NCI-H128 (cell line): ENCODE data around the gene C19orf44.
"Not testable (repeated sequence)": the region's sequence is repeated elsewhere in the genome, so short reads cannot be mapped to it uniquely, and the experiment has no call there.

Experiments
- DNase-seq: peaks from one replicate; lab custom pipeline; 2025; ENCODE audit not compliant: unreplicated experiment; lab: John Stamatoyannopoulos, UW

The C19orf44 gene

DNA sequence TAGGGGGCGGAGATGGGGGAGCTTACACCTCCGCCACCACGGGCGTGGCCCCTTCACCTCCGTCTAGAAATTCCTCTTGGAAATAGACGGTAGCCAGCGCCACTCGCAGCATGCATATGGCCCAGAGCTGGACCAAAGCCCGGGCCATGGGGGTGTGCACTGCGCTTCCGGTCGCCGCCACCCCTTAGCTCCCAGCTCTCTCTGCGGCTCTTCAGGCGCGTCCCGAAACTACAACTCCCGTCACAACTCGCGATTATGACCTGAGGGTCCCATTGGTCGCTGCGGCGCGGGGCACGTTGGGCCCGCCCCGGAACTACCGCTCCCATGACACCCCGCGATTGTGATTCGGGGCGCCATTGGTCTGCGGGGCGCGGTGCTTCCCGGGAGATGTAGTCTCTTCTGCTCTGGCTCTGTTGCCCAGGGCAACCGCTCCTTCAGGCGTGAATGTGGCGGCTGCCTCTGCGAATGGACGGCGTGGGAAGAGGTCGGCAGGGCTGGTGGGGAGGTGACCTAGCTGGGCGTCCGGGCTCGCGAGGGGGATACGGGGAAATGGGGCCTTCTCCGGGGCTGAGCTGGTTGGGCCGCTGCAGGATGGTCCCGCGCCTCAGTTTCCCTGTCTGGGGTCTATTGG is at the start of gene C19orf44, which contains the start of gene CALR3:
Gene C19orf44, plus strand, starts transcription at position 413 of the 631 bp plus-strand sequence. CDS start 4,399 bp downstream, outside the sequence.
Gene CALR3, minus strand, starts transcription at position 186 of the 631 bp plus-strand sequence. Its CDS starts 38 bp downstream, at position 148.
- peak; percentile 98 for DNase-seq

DNA sequence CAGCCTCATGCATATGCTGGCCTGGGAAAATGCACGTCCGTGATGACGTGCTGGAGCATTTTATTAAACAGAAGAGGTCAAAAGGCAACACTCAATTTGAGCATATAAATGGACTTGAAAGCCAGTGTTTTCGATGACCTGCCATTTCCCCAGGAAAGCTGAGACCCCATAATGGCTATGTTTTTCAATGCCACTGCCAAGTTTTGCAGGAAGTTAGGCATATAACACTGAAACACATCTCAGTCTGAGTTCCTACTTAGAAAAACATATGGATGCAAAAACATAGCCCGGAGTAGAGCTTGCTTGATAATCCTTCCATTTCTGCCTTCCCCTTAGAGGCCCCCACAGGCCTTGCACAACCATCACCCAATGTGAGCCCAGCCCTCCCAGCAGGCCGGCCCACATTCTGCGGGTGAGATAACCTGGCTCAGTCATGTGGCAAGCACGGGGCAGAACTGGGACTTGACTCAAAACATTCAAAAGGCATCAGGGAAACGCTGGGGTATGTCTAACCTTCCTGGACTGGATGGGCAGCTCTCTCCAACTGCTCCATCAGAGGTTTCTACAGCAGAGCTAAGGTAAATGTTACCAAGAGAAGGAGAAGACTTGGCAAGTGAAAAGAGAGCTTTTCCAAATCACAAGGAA is 49.3 kb upstream of the C19orf44 start:
- DNase-seq = no peak

DNA sequence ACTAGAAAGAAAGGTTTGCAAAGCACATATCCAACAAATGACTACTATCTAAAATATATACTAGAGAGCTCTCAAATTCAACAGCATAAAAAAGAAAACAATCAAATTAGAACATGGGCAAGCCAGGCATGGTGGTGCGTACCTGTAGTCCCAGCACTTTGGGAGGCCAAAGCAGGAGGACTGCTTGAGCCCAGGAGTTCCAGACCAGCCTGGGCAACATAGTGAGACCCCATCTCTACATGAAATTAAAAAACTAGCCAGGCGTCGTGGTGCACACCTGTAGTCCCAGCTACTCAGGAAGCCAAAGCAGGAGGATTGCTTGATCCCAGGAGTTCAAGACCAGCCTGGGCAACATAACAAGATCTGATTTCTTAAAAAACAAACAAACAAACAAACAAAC is 47.3 kb upstream of the C19orf44 start:
- not testable (repeated sequence) for DNase-seq

GRCh38 chr19:16449330-16449961 is 46.7 kb upstream of the C19orf44 start:
- no peak for DNase-seq

DNA sequence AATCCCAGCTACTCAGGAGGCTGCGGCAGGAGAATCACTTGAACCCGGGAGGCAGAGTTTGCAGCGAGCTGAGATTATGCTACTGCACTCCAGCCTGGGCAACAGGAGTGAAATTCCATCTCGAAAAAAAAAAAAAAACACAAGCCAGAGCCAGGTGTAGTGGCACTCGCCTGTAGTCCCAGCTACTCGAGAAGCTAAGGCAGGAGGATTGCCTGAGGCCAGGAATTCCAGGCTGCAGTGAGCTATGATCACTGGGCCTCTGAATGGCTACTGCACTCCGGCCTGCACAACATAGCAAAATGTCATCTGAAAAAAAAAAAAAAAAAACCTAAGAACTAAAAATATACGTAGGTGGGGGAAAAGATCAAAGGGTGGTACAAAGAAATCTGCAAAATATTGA is 43.9 kb upstream of the C19orf44 start:
- DNase-seq = no peak

DNA sequence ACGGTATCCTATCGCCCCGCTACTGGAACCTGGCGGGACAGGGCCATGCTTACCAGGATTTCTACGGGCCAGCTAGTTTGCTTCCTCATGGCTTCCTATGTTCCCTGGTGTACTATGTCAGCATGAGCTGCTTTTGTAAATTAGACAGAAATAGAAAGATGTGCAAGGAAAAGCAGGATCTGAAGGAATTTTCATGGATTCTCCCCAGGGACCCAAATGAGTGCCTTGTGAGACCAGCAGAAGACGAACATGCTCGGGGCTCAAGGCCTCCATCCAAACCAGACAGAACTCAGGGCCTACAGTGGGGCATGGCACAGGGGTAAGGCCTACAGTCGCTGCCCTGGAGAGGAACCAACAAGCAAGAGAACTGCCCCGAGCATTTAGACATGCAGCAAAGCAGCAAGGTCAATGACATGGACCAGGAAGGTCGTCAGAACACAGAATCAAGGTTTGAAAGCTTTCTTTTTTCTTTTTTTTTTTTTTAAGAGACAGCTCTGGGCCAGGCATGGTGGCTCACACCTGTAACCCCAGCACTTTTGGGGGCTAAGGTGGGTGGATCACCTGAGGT is 41.8 kb upstream of the C19orf44 start:
- no peak for DNase-seq

- no peak for DNase-seq
Measured at GRCh38 chr19:16455489-16455888, 40.7 kb upstream of the C19orf44 start.

GRCh38 chr19:16456652-16457194 is 39.5 kb upstream of the C19orf44 start:
- no peak for DNase-seq

DNA sequence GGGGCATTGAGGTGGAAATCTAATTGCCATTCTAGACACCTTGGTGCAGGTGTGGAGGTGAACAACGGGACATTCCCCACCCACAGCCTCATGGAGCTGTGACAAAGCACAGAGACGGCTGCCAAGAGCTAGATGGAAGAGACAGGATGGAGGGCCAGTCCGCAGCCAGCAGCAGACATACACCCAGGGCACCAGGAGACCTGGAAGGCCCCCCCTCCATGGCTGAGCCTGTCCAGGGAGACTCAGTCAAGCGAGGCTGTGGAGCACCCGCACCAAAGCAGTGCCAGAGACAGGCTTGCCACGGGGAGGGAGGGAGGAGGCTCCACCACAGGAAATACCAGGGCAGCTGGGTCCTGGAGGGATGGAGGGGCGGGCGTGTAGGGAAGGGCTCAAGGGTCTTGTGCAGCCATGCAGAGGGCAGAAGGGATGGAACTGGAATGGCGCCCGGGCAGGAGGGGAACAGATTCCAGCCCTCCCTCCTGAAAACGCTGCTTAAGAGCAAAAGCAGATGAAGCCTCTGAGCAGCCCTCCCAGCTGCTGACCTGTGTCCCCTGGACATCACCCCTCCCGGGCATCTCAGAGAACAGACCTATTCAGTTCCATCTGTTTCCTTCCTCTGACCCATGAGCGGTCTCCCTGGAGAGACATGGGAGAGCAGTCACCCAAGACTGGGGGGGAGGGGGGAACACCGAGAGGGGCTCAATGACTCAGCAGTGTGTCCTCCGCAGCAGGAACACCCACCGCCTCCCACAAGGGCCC is 38.8 kb upstream of the C19orf44 start:
- DNase-seq = no peak

DNA sequence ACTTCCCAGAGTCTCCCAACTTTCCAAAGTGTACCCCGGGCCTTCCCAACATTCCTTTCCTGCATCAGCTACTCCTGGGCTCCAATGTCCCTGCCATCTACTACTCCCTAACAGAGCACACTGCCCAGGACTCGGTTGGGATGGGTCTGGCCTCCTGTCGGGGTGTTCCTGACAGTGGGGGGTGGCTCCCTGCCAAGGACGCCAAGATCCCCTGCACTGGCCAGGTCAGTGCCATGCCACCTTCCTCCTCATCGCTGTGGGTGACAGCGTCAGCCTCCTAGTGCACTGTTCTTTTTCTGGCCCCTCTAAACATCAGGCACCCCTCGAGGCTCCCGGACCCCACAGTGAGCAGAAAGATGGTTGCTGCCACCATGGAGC is 38.3 kb upstream of the C19orf44 start:
- no peak for DNase-seq

GRCh38 chr19:16458391-16459341 is 37.5 kb upstream of the C19orf44 start:
- no peak for DNase-seq

DNA sequence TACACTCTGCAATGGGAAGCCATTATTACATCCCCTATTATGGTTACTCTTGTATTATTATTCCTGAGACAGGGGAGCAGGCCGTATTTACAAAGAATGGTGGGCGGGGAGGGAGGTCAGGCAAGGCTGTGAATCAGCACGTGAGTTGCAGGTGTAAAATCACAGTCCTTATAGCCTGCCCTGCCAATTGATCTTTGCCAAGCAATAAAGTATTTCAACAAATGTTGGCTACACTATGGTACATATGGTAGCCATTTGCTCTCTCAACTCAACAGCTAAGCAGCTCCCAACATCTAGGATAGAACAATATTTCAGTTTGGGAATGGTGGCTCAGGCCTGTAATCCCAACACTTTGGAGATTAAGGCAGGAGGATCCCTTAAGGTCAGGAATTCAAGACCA is 36.5 kb upstream of the C19orf44 start:
- no peak for DNase-seq

GRCh38 chr19:16460454-16460853 is 35.7 kb upstream of the C19orf44 start:
- no peak for DNase-seq

GRCh38 chr19:16461630-16462051 is 34.6 kb upstream of the C19orf44 start:
- DNase-seq = no peak

DNA sequence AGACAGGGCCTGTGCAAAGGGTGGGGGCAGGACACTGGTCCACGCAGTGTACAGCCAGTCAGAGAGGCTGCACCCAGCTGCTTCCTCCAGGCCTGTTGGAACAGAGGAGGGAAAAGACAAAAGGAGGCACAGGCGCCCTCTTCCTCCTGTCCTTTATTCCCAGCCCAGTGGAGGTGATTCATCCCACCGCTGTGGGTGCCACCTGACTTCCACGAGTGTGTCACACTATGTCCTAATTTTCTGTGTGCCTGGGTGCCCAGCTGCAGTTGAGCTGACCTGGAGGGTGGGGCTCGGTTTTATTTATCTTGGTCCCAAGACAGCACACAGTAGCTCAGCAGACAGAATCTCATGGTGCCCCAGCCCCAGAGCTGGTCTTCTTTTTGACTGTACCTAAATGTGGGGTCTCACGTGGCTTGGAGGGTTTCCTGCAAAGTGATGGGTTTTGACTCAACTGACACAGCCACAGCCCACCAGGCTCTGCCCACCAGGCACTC is 33.4 kb upstream of the C19orf44 start:
- DNase-seq = no peak

DNA sequence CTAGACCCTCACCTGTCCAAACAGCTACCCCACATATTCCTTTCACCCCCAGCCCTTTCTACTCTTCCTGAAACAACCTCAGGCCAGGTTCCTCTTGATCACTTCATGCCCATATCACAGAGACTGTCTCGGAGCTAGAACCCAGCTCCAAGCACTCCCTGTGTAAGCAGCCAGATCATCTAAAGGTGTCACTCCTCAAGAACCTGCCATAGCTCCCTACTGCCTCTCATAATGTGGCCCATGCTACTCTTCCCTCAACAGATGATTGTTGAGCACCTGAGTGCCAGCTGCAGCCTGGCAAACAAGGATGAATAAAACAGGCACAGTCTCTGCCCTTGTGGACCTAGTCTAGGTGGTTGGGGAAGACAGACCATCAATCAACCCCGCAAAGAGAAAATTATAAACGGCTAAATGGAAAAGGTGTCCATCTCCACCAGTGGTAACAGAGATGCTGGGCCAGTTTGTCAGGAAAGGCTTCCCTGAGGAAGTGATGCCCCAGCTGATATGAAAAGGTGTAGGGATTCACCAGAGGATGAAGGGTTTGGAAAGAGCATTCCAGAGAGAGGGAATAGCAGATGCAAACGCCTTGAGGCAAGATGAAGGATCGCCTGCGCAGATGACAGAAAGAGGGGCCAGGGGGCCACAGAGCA is 32.7 kb upstream of the C19orf44 start:
- DNase-seq = no peak

GRCh38 chr19:16463991-16464575 is 32.1 kb upstream of the C19orf44 start:
- no peak for DNase-seq

DNA sequence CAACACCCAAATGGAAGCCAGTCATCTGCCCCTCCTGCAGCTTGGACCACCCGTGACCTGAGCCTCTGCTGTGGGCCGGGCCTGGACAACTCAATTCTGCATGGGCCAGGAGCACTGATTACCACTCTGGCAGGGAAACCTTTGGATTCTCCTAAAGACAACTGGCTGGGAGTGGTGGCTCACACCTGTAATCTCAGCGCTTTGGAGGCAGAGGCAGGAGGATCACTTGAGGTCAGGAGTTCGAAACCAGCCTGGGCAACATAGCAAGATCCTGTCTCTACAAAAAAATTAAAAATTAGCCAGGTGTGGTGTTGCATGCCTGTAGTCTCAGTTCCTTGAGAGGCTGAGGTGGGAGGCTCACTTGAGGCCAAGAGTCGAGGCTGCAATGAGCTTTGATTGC is 31.0 kb upstream of the C19orf44 start:
- DNase-seq = no peak
